ENCODE results near the gene FEZF2. TPM values are rescaled to one million over a fixed set of nuclear protein-coding genes. Genes with fewer than 3 reads are reported as not detected.

FEZF2 gene
- total and polyA plus RNA-seq, 8 donors: not detected

GRCh38 chr3:62403765-62404164, 30.4 kb upstream of the FEZF2 start:
- H3K9me3 ChIP-seq: no peaks in the 10 kb centered on the region
- DNase-seq (no peak), ATAC-seq (no peak)
- no peaks in the 10 kb centered on the region for H3K27me3 ChIP-seq
- intact Hi-C loops (cut with DNase I): no loop called here
- no peaks in the 10 kb centered on the region for H3K36me3 ChIP-seq
- H3K27ac ChIP-seq: no peak overlapping the region
- no peak for TF ChIP-seq CTCF (IDR thresholded peaks at IDR 0.05)
- H3K4me1 ChIP-seq: no peaks in the 10 kb centered on the region
- H3K4me3 ChIP-seq: no peak overlapping the region

- intact Hi-C loops (cut with DNase I): no loop called here
- Histone ChIP-seq H3K4me3 (no peak overlapping the region), H3K27me3 (no peaks in the 10 kb centered on the region), H3K27ac (no peak overlapping the region), H3K36me3 (no peaks in the 10 kb centered on the region), H3K4me1 (no peaks in the 10 kb centered on the region), H3K9me3 (no peaks in the 10 kb centered on the region)
- ATAC-seq (no peak), DNase-seq (peak in 1 of 4 donors; percentile 32)
- TF ChIP-seq CTCF (IDR thresholded peaks at IDR 0.05): no peak
Measured at GRCh38 chr3:62392626-62393292, 19.4 kb upstream of the FEZF2 start.

GRCh38 chr3:62387251-62387650, 13.9 kb upstream of the FEZF2 start:
- Histone ChIP-seq H3K27me3 (peaks cover 5 to 11% of the 10 kb centered on the region in 2 donors), H3K4me3 (no peak overlapping the region), H3K9me3 (no peaks in the 10 kb centered on the region), H3K27ac (no peak overlapping the region), H3K4me1 (no peaks in the 10 kb centered on the region), H3K36me3 (no peaks in the 10 kb centered on the region)
- intact Hi-C loops (cut with DNase I): no loop called here
- TF ChIP-seq CTCF (IDR thresholded peaks at IDR 0.05): no peak
- ATAC-seq: no peak
- no peak for DNase-seq

- Histone ChIP-seq H3K4me1 (no peaks in the 10 kb centered on the region), H3K27ac (no peak overlapping the region), H3K4me3 (no peak overlapping the region), H3K27me3 (peaks cover 76 to 90% of the 10 kb centered on the region in 2 donors), H3K36me3 (no peaks in the 10 kb centered on the region), H3K9me3 (no peaks in the 10 kb centered on the region)
- TF ChIP-seq CTCF (IDR thresholded peaks at IDR 0.05): no peak
- intact Hi-C loops (cut with DNase I): no loop called here
- DNase-seq (no peak), ATAC-seq (no peak)
Measured at GRCh38 chr3:62379321-62379798, 6.0 kb upstream of the FEZF2 start.

GRCh38 chr3:62378921-62379320, 5.6 kb upstream of the FEZF2 start:
- Histone ChIP-seq H3K4me1 (peaks cover 0 to 2% of the 10 kb centered on the region in 2 donors), H3K27ac (no peak overlapping the region), H3K9me3 (no peaks in the 10 kb centered on the region), H3K36me3 (no peaks in the 10 kb centered on the region), H3K4me3 (no peak overlapping the region), H3K27me3 (peaks cover 81 to 95% of the 10 kb centered on the region in 2 donors)
- ATAC-seq: no peak
- TF ChIP-seq CTCF (IDR thresholded peaks at IDR 0.05): no peak
- intact Hi-C loops (cut with DNase I): no loop called here
- DNase-seq: no peak
